B cell (primary cell): ENCODE results near the gene RAD51B. TPM values are rescaled to one million over a fixed set of nuclear protein-coding genes. Genes with fewer than 3 reads are reported as not detected.

Source experiments
- ATAC-seq: fragments of 200-7000 bp; cut with Tn5 transposase; one replicate; pipeline ENCODE4 v1.10.0; 2021; ENCODE audit warnings: low read depth, mild to moderate bottlenecking, moderate number of reproducible peaks, moderate library complexity
- CTCF ChIA-PET: fragments of 350-600 bp; sonication (Branson Sonifier 250); formaldehyde crosslinking; loops from one replicate; lab custom pipeline; 2021; ENCODE audit warnings: antibody characterized with exemption, inconsistent platforms; lab: Charles Lee
- POLR2A ChIA-PET: fragments of 350-600 bp; sonication (Branson Sonifier 250); formaldehyde crosslinking; loops from one replicate; lab custom pipeline; 2021; ENCODE audit warnings: antibody characterized with exemption; lab: Charles Lee
- DNase-seq: peaks from one replicate; pipeline ENCODE4 v3.0.0; 2013
- H2AFZ ChIP-seq: 2 replicates; pipeline ENCODE4 v1.6.1; 2012; ENCODE audit warnings: mild to moderate bottlenecking, low read depth, low read length; ENCODE audit not compliant: insufficient read depth, poor library complexity, severe bottlenecking
- H3K27ac ChIP-seq, 2 donors: 1 replicate in 1 of 2; 2 replicates in 1 of 2; pipeline ENCODE4 v1.5.1; 2012 to 2013; ENCODE audit warnings: low read length in 2 of 2, mild to moderate bottlenecking in 2 of 2, moderate library complexity in 1 of 2
- H3K27me3 ChIP-seq, 4 experiments: fragments of 200-600 bp in 1 of 4; sonication (generic) in 1 of 4; replicated peaks in 1 of 4; 1 replicate in 2 of 4; 2 replicates in 2 of 4; pipeline versions ENCODE4 v1.6.1 to v1.7.0; 2013 to 2016; ENCODE audit warnings: low read length in 3 of 4, mild to moderate bottlenecking in 2 of 4, mixed read lengths in 1 of 4, moderate library complexity in 1 of 4; ENCODE audit not compliant: insufficient read depth in 4 of 4, control insufficient read depth in 3 of 4; ENCODE audit errors: control extremely low read depth in 1 of 4
- H3K36me3 ChIP-seq, 2 experiments: replicated peaks in 1 of 2; 1 replicate in 1 of 2; 2 replicates in 1 of 2; pipeline versions ENCODE4 v1.6.1 to v1.7.1; 2013; ENCODE audit warnings: low read length in 1 of 2; ENCODE audit not compliant: insufficient read depth in 2 of 2, control insufficient read depth in 1 of 2; ENCODE audit errors: control extremely low read depth in 1 of 2, extremely low read depth in 1 of 2
- H3K4me1 ChIP-seq, 2 donors: fragments of 200-600 bp in 1 of 2; sonication (generic) in 1 of 2; 1 replicate in 1 of 2; 2 replicates in 1 of 2; pipeline versions ENCODE4 v1.5.1 to v1.6.1; 2013 to 2017; ENCODE audit warnings: low read length in 2 of 2; ENCODE audit not compliant: control insufficient read depth in 2 of 2, insufficient read depth in 2 of 2
- H3K4me2 ChIP-seq: replicated peaks from 2 replicates; pipeline ENCODE3; 2012; ENCODE audit warnings: mild to moderate bottlenecking, low read depth, low read length; ENCODE audit not compliant: poor library complexity, severe bottlenecking
- H3K4me3 ChIP-seq, 5 experiments: fragments of 200-600 bp in 1 of 5; sonication (generic) in 1 of 5; 1 replicate in 3 of 5; 2 replicates in 2 of 5; pipeline versions ENCODE4 v1.5.1 to v1.7.0; 2011 to 2016; ENCODE audit warnings: low read length in 4 of 5, mild to moderate bottlenecking in 4 of 5, low read depth in 2 of 5, control low read depth in 1 of 5, moderate library complexity in 1 of 5; ENCODE audit not compliant: insufficient read depth in 1 of 5; ENCODE audit errors: control extremely low read depth in 1 of 5, extremely low read depth in 1 of 5
- H3K79me2 ChIP-seq: fragments of 200-600 bp; sonication (generic); one replicate; pipeline ENCODE4 v1.6.0; 2016; ENCODE audit warnings: low read length; ENCODE audit not compliant: control insufficient read depth, insufficient read depth
- H3K9ac ChIP-seq: fragments of 200-600 bp; sonication (generic); 2 replicates; pipeline ENCODE4 v1.6.1; 2017; ENCODE audit warnings: mild to moderate bottlenecking, low read length, moderate library complexity
- H3K9me3 ChIP-seq, 3 donors: one replicate each; pipeline versions ENCODE4 v1.6.1 to v1.7.1; 2013; ENCODE audit warnings: low read length in 2 of 3; ENCODE audit not compliant: control insufficient read depth in 2 of 3, insufficient read depth in 1 of 3; ENCODE audit errors: control extremely low read depth in 1 of 3
- H4K20me1 ChIP-seq: 2 replicates; pipeline ENCODE4 v1.6.0; 2012; ENCODE audit warnings: mild to moderate bottlenecking, low read length; ENCODE audit not compliant: insufficient read depth, control insufficient read depth, poor library complexity, severe bottlenecking
- H3K27ac Mint-ChIP-seq: one replicate; pipeline ENCODE4 v1.8.0; 2021; ENCODE audit warnings: mixed read lengths
- H3K27me3 Mint-ChIP-seq: one replicate; pipeline ENCODE4 v1.8.0; 2021; ENCODE audit warnings: mixed read lengths
- H3K4me1 Mint-ChIP-seq: one replicate; pipeline ENCODE4 v1.8.0; 2021; ENCODE audit warnings: mixed read lengths
- H3K4me3 Mint-ChIP-seq: one replicate; pipeline ENCODE4 v1.8.0; 2021; ENCODE audit warnings: mixed read lengths
- H3K9me3 Mint-ChIP-seq: one replicate; pipeline ENCODE4 v1.8.0; 2022; ENCODE audit warnings: mixed read lengths; ENCODE audit not compliant: insufficient read depth
- EZH2 ChIP-seq: IDR thresholded peaks from 2 replicates; pipeline ENCODE4 v1.6.1; 2012; ENCODE audit warnings: borderline replicate concordance, low read depth, mild to moderate bottlenecking, moderate library complexity, low read length; ENCODE audit not compliant: insufficient read depth, poor library complexity, severe bottlenecking
- WGBS: methylation state at CpG from one replicate; pipeline ENCODE4 v1.1.5; 2013; ENCODE audit warnings: missing lambda C conversion rate; ENCODE audit not compliant: insufficient coverage; 5-methylcytosine and 5-hydroxymethylcytosine counted together
- intact Hi-C: fragments of 100-400 bp; cut with micrococcal nuclease; formaldehyde crosslinking; loops from one replicate; pipeline ENCODE4 v1.10.0; 2022
- polyA plus RNA-seq: library from polyadenylated mRNA; depleted of rRNA; stranded (reverse); fragments of >200 nt; gene quantifications from 2 replicates; pipeline ENCODE4 v1.2.3, GENCODE V29; 2012
- total RNA-seq, 2 donors: library from RNA; stranded (reverse); fragments of 120-200 nt in 1 of 2; gene quantifications; 1 replicate in 1 of 2; 2 replicates in 1 of 2; pipeline versions ENCODE4 v1.2.3 to v1.2.4, GENCODE V29; 2013 to 2022
- TF ChIP-seq, protein P1 (sequence below): fragments of 200-600 bp; IDR thresholded peaks from one replicate; pipeline ENCODE4 v1.8.0; 2022; ENCODE audit warnings: antibody characterized with exemption, mild to moderate bottlenecking

The RAD51B gene
- total and polyA plus RNA-seq, 2 donors (not counting 1 experiment from before 2014, with no cell fraction given), result 6.5 to 60.6 TPM

GRCh38 chr14:67934087-67934486 is 114.5 kb downstream of the RAD51B start:
- Histone ChIP-seq H3K4me2 (no peak overlapping the region), H3K79me2 (peaks cover 5% of the 10 kb centered on the region), H3K4me3 (no peak overlapping the region), H3K4me1 (no peaks in the 10 kb centered on the region), H3K27ac (no peak overlapping the region), H4K20me1 (no peaks in the 10 kb centered on the region), H2AFZ (no peak overlapping the region), H3K27me3 (no peaks in the 10 kb centered on the region), H3K36me3 (no peaks in the 10 kb centered on the region), H3K9ac (no peak overlapping the region), H3K9me3 (peaks cover 3 to 14% (median 12%) of the 10 kb centered on the region in 3 donors)
- Mint-ChIP-seq H3K4me1 (peaks cover 2% of the 10 kb centered on the region), H3K4me3 (no peak overlapping the region), H3K9me3 (peaks cover 14% of the 10 kb centered on the region), H3K27ac (no peak overlapping the region), H3K27me3 (no peaks in the 10 kb centered on the region)
- ChIA-PET POLR2A (no interaction called here), CTCF (interaction anchor here (0.6 to 11.4 kb wide), 32 partner anchors 9 to 1189 kb away, joined by 3 to 80 read pairs (median 3); no protein-coding TSS in a partner anchor)
- peak; percentile 65 for ATAC-seq
- TF ChIP-seq, protein P1, sequence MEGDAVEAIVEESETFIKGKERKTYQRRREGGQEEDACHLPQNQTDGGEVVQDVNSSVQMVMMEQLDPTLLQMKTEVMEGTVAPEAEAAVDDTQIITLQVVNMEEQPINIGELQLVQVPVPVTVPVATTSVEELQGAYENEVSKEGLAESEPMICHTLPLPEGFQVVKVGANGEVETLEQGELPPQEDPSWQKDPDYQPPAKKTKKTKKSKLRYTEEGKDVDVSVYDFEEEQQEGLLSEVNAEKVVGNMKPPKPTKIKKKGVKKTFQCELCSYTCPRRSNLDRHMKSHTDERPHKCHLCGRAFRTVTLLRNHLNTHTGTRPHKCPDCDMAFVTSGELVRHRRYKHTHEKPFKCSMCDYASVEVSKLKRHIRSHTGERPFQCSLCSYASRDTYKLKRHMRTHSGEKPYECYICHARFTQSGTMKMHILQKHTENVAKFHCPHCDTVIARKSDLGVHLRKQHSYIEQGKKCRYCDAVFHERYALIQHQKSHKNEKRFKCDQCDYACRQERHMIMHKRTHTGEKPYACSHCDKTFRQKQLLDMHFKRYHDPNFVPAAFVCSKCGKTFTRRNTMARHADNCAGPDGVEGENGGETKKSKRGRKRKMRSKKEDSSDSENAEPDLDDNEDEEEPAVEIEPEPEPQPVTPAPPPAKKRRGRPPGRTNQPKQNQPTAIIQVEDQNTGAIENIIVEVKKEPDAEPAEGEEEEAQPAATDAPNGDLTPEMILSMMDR, result peak; percentile 77
- no peak for TF ChIP-seq EZH2
- intact Hi-C loops, result loop anchor here (2.0 kb wide), 2 partner anchors 883 to 1157 kb away; no protein-coding TSS in a partner anchor
- peak; percentile 63 for DNase-seq
- WGBS, result no CpG with 5 or more reads among the region's 1 CpG

GRCh38 chr14:67934862-67935261 is 115.3 kb downstream of the RAD51B start:
- no peak overlapping the region for H3K9ac ChIP-seq
- H3K36me3 ChIP-seq, result no peaks in the 10 kb centered on the region
- H3K79me2 ChIP-seq, result peaks cover 5% of the 10 kb centered on the region
- TF ChIP-seq EZH2, result no peak
- TF ChIP-seq, protein P1, result no peak
- no peaks in the 10 kb centered on the region for H4K20me1 ChIP-seq
- Mint-ChIP-seq H3K27me3 (no peaks in the 10 kb centered on the region), H3K4me3 (no peak overlapping the region), H3K4me1 (peaks cover 5% of the 10 kb centered on the region), H3K9me3 (peaks cover 8% of the 10 kb centered on the region), H3K27ac (no peak overlapping the region)
- ATAC-seq (no peak), DNase-seq (no peak)
- H3K9me3 ChIP-seq, result peaks cover 3 to 9% (median 7%) of the 10 kb centered on the region in 3 donors
- H3K4me3 ChIP-seq, result no peak overlapping the region
- ChIA-PET CTCF (interaction anchor here (0.7 to 11.4 kb wide), 16 partner anchors 8 to 1188 kb away, joined by 3 to 80 read pairs (median 4); no protein-coding TSS in a partner anchor), POLR2A (no interaction called here)
- no peak overlapping the region for H3K4me2 ChIP-seq
- no CpG with 5 or more reads among the region's 1 CpG for WGBS
- no peaks in the 10 kb centered on the region for H3K27me3 ChIP-seq
- intact Hi-C loops, result loop anchor here (2.0 kb wide), 2 partner anchors 882 to 1156 kb away; no protein-coding TSS in a partner anchor
- peaks cover 0 to 3% of the 10 kb centered on the region in 2 donors for H3K4me1 ChIP-seq
- no peak overlapping the region for H2AFZ ChIP-seq
- no peak overlapping the region for H3K27ac ChIP-seq
